VCaP (cell line): Measurements from ENCODE around the gene POLR2E.

Source experiments
- H3K27ac ChIP-seq: fragments of 450-650 bp; 2 replicates; pipeline ENCODE4 v1.5.1; 2017
- CTCF ChIP-seq: fragments of 450-650 bp; conservative IDR thresholded peaks from 2 replicates; pipeline ENCODE4 v1.5.1; 2017; ENCODE audit warnings: mild to moderate bottlenecking, moderate library complexity

The POLR2E gene

GRCh38 chr19:1055028-1055425, 40.1 kb downstream of the POLR2E start:
- H3K27ac ChIP-seq = no peak overlapping the region
- TF ChIP-seq CTCF = no peak

DNA sequence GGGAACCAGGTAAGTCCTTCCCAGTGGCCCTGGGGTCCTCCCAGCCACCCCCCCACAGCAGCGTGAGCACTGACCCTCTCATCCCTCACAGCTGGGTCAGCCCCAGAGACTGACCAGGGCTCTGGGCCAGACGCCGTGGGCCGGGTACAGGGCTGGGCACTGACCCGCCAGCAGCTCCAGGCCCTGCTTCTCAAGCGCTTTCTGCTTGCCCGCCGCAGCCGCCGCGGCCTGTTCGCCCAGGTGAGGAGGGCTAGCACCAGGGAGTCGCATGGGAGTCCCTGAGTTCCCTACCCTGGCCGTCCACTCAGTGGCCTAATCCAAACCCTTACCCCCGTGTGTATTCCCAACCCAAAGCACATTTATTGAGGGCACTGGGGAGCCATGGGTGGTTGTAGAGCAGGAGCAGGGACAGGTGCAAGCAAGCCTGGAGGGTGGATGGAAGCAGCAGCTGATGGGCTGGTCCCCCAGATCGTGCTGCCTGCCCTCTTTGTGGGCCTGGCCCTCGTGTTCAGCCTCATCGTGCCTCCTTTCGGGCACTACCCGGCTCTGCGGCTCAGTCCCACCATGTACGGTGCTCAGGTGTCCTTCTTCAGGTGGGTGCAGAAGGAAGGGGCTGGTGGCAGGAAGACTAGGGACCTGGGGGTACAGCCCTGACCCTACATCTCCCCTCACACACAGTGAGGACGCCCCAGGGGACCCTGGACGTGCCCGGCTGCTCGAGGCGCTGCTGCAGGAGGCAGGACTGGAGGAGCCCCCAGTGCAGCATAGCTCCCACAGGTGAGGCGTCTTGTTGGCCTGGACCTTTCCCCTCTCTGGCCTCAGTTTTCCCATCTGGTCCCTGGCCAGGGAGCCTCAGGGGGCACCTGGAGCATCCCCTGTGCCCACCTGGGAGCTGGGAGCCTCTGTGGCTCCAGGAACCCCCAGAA, 40.8 kb downstream of the POLR2E start:
- TF ChIP-seq CTCF = no peak
- H3K27ac ChIP-seq = no peak overlapping the region

GRCh38 chr19:1053176-1054101, 41.7 kb downstream of the POLR2E start:
- TF ChIP-seq CTCF = no peak
- H3K27ac ChIP-seq = no peak overlapping the region

DNA sequence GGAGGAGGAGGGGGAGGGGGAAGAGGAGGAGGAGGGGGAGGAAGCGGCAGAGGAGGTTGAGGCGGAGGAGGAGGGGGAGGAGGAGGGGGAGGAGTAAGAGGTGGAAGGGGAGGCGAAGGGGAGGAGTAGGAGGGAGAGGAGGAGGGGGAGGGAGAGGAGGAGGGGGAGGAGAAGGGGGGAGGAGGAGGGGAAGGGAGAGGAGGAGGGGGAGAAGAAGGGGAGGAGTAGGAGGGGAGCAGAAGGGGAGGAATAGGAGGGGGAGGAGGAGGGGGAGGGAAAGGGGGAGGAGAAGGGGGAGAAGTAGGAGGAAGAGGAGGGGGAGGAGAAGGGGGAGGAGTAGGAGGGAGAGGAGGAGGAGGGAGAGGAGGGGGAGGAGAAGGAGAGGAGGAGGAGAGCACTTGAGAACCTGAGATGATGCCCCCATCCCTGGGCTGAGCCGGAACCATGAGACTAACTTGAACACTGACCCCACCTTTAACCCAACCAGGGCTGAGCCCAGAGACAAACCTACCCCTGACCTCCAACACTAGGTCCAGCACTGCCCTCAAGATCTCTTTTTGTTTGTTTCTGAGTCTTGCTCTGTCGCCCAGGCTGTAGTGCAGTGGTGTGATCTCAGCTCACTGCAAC, 42.7 kb downstream of the POLR2E start:
- no peak for TF ChIP-seq CTCF

GRCh38 chr19:1051791-1052190, 43.4 kb downstream of the POLR2E start:
- no peak for TF ChIP-seq CTCF
- H3K27ac ChIP-seq = no peak overlapping the region

More for the DNA sequence above, 42.7 kb downstream of the POLR2E start:
- no peak overlapping the region for H3K27ac ChIP-seq

DNA sequence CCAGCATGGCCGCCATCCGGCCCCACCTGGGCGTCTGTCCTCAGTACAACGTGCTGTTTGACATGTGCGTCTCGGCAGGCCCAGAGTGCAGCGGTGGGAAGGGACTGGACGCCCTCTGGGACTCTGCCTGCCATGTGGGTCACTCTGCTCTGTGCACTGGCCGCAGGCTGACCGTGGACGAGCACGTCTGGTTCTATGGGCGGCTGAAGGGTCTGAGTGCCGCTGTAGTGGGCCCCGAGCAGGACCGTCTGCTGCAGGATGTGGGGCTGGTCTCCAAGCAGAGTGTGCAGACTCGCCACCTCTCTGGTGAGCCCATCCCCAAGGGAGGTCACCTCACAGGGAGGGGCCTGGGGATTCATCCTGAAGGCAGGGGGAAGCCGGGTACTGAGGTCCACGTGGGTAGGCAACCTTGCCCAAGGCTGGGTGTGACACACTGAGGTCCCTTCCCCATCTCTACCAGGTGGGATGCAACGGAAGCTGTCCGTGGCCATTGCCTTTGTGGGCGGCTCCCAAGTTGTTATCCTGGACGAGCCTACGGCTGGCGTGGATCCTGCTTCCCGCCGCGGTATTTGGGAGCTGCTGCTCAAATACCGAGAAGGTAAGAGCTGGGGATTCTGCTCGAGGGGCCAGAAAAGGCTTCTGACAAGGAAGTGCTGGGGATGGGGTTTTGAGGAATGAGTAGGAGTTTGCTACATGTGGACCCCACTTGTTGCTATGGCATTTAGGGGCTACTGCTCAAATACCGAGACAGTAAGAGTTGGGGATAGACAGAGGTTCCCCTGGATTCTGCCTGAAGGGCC, 44.0 kb downstream of the POLR2E start:
- H3K27ac ChIP-seq = no peak overlapping the region
- no peak for TF ChIP-seq CTCF
